Glomerular endothelial cell (primary cell): ENCODE results near the gene ID3. TPM values are rescaled to one million over a fixed set of nuclear protein-coding genes. Genes with fewer than 3 reads are reported as not detected.
A peak's percentile ranks its signal among the peaks of the same experiment; 100 is the strongest.
"Not testable (repeated sequence)": the region's sequence is repeated elsewhere in the genome, so short reads cannot be mapped to it uniquely, and the experiment has no call there.

ENCODE experiments used
- DNase-seq: peaks from one replicate; pipeline ENCODE4 v3.0.0-alpha.2; 2011; ENCODE audit warnings: low read depth, low spot score; ENCODE audit errors: extremely low read depth
- total RNA-seq: library from RNA; depleted of rRNA; stranded (reverse); fragments of >200 nt; gene quantifications from 2 replicates; pipeline ENCODE4 v1.2.3, GENCODE V29; 2015

ID3 gene
- total RNA-seq, 1 donor from 2014 or later, result 399 TPM

DNA sequence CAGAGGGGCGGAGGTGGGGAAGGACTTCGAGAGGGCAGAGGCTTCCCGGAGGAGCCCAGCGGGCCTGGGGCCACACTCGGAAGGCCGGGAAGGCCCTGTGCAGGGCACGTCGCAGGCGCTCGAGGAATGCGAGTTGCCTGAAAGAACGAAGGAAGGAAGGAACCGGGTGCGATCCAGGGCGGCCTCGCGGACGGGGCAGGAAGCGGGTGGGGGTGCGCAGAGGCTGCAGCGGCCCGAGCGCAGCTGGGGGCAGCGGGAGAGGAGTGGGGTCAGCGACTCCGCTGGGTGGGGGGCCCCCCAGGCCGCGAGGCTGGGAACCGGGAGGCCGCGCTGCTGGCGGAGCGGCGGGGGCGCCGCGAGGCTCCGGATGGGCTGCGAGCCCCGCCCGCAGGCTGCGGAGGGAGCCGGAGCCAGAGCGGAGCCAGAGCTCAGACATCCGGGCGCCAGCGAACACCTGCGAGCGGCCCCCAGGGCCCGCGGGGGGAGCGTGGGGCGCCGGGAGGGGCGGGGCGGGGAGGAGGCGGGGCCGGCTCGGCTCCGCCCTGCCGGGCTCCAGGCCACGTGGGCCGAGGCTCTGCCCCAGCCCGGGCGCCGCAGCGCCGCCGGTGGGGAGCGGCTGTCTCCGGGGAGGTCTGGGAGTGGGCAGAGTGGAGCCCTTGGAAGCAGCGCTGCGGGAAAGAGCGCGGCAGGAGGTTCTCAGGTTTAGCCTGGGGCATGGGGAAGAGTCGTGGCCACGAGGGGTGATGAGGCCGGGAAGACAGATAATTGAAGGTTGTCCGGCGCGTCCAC lies 4.6 kb downstream of the ID3 start:
- no peak for DNase-seq

DNA sequence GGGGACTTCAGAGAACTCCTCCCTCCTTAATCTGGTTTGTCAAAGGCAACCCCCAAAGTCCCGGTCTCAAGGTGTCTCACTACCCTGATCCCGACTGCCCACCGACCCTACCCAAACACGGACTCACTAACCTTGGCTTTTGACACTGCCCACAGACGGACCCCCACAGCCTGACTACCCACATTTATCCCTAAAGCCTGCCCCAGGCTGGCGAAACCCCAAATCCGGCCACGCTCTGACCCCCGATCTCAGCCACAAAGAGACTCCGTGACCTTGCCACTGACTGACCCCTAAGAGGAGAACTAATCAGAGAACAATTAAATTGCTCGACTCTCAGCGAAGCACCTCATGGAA lies 5.2 kb downstream of the ID3 start:
- DNase-seq, result no peak

DNA sequence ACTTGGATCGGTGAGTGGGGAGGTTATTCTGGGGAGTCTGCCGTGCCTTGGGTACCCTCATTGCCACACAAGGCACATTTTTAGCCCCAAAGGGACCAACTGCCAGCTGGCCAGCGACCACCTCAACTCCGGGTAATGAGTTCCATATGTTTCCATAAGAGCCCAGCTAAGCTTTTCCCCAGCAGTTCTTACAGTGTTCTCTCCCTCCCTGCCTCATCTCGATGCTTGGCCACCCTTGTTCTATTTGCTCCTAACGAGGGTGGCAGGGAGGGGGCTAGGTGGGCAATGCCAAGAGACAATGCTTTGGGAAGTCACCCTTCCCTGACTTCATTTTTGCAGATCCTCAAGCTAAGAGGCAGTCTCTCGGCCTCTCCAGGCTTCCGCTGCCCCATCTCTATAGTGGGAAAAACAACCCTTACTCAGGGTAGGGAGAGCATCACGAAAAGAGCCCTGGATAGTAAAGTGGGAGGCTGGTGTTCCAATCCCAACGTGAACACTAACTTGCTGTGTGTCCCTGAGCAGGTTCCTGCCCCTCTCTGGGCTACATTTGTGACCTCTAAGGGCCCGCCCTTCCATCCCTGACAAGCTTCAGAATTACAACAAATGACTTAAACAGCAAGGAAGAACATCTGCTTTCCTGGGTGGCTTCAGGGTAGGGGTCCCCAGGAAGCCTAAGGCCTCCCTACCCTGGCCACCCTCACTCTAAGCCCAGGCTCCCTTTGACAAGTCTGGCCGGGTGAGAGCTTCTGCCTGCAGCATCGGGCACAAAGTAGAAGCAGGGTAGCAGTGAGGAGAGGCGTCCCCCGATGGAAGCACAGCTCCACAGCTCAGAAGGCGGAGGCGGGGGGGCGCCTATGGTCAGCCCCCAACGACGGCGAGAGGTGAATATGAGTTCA lies 5.8 kb downstream of the ID3 start:
- DNase-seq, result no peak

DNA sequence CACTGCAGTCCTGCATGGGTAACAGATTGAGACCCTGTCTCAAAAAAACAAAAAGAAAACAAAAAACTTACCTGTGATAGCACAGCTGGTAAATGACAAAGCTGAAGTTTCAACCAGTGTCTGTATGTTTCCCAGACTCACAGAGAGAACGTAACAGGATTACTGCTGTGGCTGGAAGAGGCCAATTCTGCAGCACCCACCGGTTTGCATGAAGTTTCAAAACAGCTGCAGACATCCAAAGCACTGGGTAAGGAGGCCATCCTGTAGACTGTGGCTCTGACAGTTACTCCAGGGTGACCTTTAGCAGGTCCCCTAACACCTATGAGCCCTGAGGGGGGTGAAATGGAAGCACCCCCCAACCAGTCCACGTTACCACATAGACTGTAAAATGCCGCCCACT lies 7.5 kb downstream of the ID3 start:
- DNase-seq, result no peak

GRCh38 chr1:23548704-23549143 lies 10.6 kb downstream of the ID3 start:
- DNase-seq, result no peak

GRCh38 chr1:23546897-23547584 lies 12.3 kb downstream of the ID3 start:
- no peak for DNase-seq

- DNase-seq, result no peak
Measured at GRCh38 chr1:23545851-23546250, 13.4 kb downstream of the ID3 start.

DNA sequence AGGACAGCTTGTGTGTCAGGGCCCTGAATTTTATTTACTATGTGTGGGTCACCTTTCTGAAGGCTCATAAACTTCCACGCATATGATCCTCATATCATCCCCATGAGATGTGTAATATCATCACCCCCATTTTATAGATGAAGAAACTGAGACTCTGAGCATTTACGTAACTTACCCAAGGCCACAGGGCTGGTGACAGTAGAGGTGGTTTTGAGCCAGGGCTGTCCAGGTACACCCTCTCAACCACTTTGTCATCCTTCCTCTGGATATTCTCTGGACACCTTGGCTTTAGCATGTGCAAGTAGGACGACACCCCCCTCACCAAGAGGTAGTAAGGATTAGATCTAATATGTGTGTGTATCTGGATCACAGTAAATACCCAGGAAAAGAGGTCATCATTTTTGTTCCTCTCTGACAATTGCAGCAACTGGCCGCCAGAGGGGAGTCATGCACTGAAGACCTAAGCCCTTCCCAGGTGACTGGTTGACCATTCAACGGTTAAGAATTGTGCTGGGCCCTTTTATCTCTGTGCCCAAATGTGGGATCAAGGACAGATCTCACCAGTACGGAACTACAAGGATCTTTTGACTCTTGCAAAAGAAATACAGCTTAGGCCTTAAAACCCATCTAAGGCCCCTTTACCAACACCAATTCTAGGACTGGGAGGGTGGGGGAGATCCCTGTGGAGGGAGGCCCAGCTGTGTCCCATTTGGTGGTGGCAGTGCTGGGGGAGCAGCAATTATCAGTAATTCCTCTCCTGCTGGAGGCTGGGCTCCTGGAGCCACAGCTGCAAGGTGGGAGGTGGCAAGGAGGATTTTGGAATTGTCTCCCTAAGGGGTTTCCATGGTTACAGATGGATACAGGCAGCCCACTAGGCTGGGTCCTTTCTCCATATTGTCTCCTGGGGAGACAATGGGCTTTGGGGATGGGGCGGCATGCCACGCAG lies 14.6 kb downstream of the ID3 start:
- DNase-seq, result no peak

DNA sequence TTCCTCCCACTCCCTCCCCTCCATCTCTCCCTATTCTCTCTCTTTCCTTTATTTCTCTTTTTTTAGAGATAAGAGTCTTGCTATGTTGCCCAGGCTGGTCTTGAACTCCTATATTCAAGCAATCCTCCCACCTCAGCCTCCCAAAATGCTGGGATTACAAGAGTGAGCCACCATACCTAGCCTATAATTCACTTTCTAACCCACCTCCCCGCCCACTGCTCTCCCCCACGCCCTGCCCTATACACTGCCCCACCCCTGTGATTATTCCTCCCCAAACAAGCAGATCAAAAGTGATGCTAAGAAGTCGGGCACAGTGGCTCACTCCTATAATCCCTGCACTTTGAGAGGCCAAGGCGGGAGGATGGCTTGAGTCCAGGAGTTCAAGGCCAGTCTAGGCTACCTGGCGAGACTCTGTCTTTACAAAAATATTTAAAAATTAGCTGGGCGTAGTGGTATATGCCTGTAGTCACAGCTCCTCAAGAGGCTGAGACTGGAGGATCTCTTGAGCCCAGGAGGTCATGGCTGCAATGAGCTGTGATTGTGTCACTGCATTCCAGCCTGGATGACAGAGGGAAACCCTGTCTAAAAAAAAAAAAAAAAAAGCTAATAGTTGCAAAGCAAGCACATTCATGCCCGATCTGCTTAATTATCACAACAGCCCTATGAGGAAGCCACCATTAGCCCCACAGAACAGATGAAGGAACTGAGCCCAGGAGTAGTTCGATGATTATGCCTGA lies 15.4 kb downstream of the ID3 start:
- DNase-seq, result no peak

- not testable (repeated sequence) for DNase-seq
Measured at GRCh38 chr1:23542940-23543339, 16.4 kb downstream of the ID3 start.

- DNase-seq, result peak; percentile 82
Measured at GRCh38 chr1:23539698-23540266, 19.5 kb downstream of the ID3 start.

- DNase-seq, result no peak
Measured at GRCh38 chr1:23537296-23537973, 21.9 kb downstream of the ID3 start.

GRCh38 chr1:23533246-23534023 lies 25.9 kb downstream of the ID3 start:
- DNase-seq, result no peak

DNA sequence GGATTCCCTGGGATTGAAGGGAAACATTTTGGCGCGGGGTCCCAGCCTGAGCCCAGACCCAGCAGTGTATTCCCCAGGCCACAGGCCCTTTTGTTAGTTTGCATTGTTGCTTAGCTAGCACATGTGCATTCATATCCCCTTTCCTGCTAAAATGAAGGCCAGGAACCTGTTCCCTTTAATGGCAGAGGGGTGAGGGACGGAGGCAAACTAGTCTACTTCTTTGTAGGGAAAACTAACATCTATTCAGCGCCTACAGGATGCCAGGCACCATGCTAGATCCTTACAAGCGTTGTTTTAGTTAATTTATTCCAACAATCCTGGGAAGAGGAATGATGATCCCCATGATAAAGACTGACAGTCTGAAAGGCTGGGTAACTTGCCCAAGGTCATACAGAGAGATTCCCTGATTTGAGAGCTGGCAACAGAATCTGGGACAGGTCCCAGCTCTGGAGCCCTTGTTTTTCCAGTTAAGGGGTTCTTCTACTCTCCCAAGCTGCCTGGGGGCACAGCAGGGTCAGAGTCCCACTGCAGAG lies 27.7 kb downstream of the ID3 start:
- DNase-seq, result no peak

DNA sequence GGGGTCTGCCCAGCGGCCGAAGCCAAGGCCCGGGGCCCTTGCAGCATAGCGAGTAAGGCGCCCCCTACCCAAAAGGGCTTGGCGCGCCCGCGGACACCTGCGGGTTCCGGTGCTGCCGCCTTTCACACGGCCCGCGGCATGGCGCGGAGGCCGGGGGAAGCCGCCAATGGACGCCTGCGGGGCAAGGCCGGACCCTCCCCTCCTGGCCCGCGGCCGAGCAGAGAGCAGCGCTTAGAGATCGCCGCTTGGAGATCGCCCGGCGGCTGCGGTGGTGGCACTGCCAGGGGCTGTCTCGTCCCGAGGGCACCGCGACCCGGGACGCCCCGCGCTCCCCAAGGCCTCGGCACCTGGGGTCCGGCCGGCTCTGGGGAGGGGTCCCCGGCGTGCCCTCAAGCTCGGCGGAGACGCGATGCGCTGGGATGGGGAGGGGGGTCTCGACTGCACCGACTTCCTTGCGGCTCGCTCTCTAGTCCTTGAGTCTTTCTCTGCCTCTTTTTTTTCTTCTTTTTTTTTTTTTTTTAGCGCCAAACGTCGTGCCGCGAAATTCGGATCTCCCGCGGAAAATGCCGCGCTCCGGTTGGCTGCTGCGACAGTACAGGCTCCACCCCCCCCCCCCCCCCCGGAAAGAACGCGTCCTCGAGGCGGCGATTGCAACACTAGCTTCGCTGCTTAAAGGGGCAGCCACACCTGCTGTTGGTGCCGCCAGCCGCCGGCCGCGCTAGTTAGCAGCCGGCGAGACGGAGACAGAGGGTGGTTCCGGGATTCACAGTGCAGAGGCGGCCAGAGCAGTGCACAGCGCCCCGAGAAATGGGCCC lies 28.3 kb downstream of the ID3 start, which contains the start of gene E2F2:
TSS of gene E2F2 (minus strand) at position 487 of the 815 bp plus-strand sequence. CDS start at position 47, 440 bp downstream.
- DNase-seq, result no peak

DNA sequence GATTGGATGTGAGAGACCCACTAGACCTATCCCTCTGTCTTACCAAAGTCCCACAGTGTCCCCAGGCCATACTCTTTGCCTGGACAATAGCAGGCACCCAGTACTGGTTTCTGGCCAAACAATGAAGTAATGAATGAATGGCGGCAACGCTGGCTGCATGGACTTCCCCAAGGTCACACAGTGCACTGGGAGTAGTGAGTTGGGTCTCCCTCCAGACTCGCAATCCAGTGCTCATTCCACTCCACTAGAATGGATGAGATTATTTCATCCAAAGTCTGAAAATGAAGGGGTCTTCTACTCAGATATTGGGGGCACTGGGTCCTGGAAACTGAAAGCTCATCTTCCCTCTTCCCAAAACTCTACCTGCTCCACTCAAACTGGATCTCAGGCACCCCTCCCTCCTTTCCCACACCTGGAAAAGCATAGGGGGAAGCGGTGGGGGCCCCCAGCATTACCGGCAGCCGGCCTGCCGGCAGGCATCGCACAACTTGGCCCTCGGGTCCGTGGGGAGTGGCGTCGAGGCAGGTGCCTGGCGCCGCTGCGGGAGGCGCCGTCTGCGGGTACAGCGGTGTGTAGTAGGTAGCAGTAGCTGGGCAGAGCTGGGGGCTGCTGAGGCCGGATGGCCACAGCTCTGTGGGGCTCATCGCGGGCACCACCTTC lies 29.1 kb downstream of the ID3 start:
- no peak for DNase-seq
